GM23338 (cell line): ENCODE data around the gene MAN2A2. TPM values are rescaled to one million over a fixed set of nuclear protein-coding genes. Genes with fewer than 3 reads are reported as not detected.

Experiments used
- ATAC-seq: fragments of 200-7000 bp; cut with Tn5 transposase; 3 replicates; pipeline ENCODE4 v1.9.1; 2020
- DNase-seq: peaks from one replicate; pipeline ENCODE4 v3.0.0-alpha.2; 2015; ENCODE audit warnings: low spot score
- H2AFZ ChIP-seq: fragments of 200-600 bp; sonication (generic); 2 replicates; pipeline ENCODE4 v1.8.0; 2016; ENCODE audit warnings: antibody characterized with exemption, mild to moderate bottlenecking, moderate library complexity
- H3F3A ChIP-seq: fragments of 200-600 bp; sonication (generic); replicated peaks from 2 replicates; pipeline ENCODE4 v1.8.0; 2017; ENCODE audit warnings: antibody characterized with exemption, mixed run types, low read depth
- H3K27ac ChIP-seq: fragments of 200-600 bp; sonication (generic); 2 replicates; pipeline ENCODE4 v1.6.1; 2016; ENCODE audit warnings: low read depth
- H3K27me3 ChIP-seq: fragments of 200-600 bp; sonication (generic); 2 replicates; pipeline ENCODE4 v1.8.0; 2016; ENCODE audit warnings: mild to moderate bottlenecking, mixed run types, moderate library complexity; ENCODE audit not compliant: insufficient read depth
- H3K36me3 ChIP-seq: fragments of 200-600 bp; sonication (generic); 2 replicates; pipeline ENCODE4 v1.8.0; 2016; ENCODE audit warnings: mild to moderate bottlenecking; ENCODE audit not compliant: insufficient read depth
- H3K4me1 ChIP-seq: fragments of 200-600 bp; sonication (generic); 2 replicates; pipeline ENCODE4 v1.8.0; 2016; ENCODE audit warnings: mild to moderate bottlenecking, moderate library complexity; ENCODE audit not compliant: insufficient read depth
- H3K4me2 ChIP-seq: fragments of 200-600 bp; sonication (generic); 2 replicates; pipeline ENCODE4 v1.7.1; 2017; ENCODE audit warnings: mixed run types
- H3K4me3 ChIP-seq: fragments of 200-600 bp; sonication (generic); 2 replicates; pipeline ENCODE4 v1.6.1; 2016; ENCODE audit warnings: mixed run types
- H3K79me2 ChIP-seq: fragments of 200-600 bp; sonication (generic); replicated peaks from 2 replicates; pipeline ENCODE4 v1.8.0; 2017; ENCODE audit warnings: mild to moderate bottlenecking; ENCODE audit not compliant: insufficient read depth
- H3K9me2 ChIP-seq: fragments of 200-600 bp; sonication (generic); 2 replicates; pipeline ENCODE4 v1.8.0; 2017; ENCODE audit not compliant: insufficient read depth
- H4K20me1 ChIP-seq: fragments of 200-600 bp; sonication (generic); replicated peaks from 2 replicates; pipeline ENCODE4 v1.8.0; 2017; ENCODE audit warnings: mild to moderate bottlenecking; ENCODE audit not compliant: insufficient read depth
- H3K27ac Mint-ChIP-seq: 2 replicates; pipeline ENCODE4 v1.8.0; 2020; ENCODE audit warnings: inconsistent platforms, mild to moderate bottlenecking, moderate library complexity, mixed read lengths
- H3K27me3 Mint-ChIP-seq: 3 replicates; pipeline ENCODE4 v1.8.0; 2022; ENCODE audit warnings: low read depth, mild to moderate bottlenecking, moderate library complexity, mixed read lengths, inconsistent platforms; ENCODE audit not compliant: insufficient read depth, poor library complexity
- H3K36me3 Mint-ChIP-seq: 3 replicates; pipeline ENCODE4 v1.8.0; 2021; ENCODE audit warnings: low read depth, mild to moderate bottlenecking, inconsistent platforms, moderate library complexity, mixed read lengths
- H3K4me1 Mint-ChIP-seq: 3 replicates; pipeline ENCODE4 v1.8.0; 2020; ENCODE audit warnings: mild to moderate bottlenecking, inconsistent platforms, mixed read lengths
- H3K4me3 Mint-ChIP-seq: 3 replicates; pipeline ENCODE4 v1.8.0; 2021; ENCODE audit warnings: moderate library complexity, mild to moderate bottlenecking, inconsistent platforms, mixed read lengths
- H3K9me3 Mint-ChIP-seq: 3 replicates; pipeline ENCODE4 v1.8.0; 2020; ENCODE audit warnings: moderate library complexity, mild to moderate bottlenecking, inconsistent platforms, mixed read lengths
- CREB1 ChIP-seq: fragments of 250-450 bp; sonication (Bioruptor Pico); IDR thresholded peaks from 2 replicates; pipeline ENCODE4 v1.5.0; 2020; ENCODE audit warnings: low read depth, mild to moderate bottlenecking, moderate library complexity
- EZH2 ChIP-seq: fragments of 200-600 bp; sonication (generic); IDR thresholded peaks from one replicate; pipeline ENCODE4 v1.8.0; 2017; ENCODE audit warnings: antibody characterized with exemption, mild to moderate bottlenecking, low read depth; ENCODE audit not compliant: unreplicated experiment
- EZH2phosphoT487 ChIP-seq: fragments of 200-600 bp; sonication (generic); IDR thresholded peaks from one replicate; pipeline ENCODE4 v1.8.1; 2018; ENCODE audit warnings: antibody characterized with exemption; ENCODE audit not compliant: unreplicated experiment
- JUNB ChIP-seq: IDR thresholded peaks from one replicate; pipeline ENCODE4 v1.6.1; 2016; ENCODE audit warnings: antibody characterized with exemption; ENCODE audit not compliant: unreplicated experiment
- NANOG ChIP-seq: IDR thresholded peaks from 2 replicates; pipeline ENCODE4 v1.6.1; 2016; ENCODE audit warnings: antibody characterized with exemption, borderline replicate concordance
- POLR2AphosphoS5 ChIP-seq: IDR thresholded peaks from 2 replicates; pipeline ENCODE4 v1.6.1; 2016; ENCODE audit warnings: antibody characterized with exemption, low read depth
- STAT1 ChIP-seq: IDR thresholded peaks from one replicate; pipeline ENCODE4 v1.6.1; 2016; ENCODE audit warnings: antibody characterized with exemption; ENCODE audit not compliant: unreplicated experiment
- ZNF114 ChIP-seq: fragments of 250-450 bp; sonication (Bioruptor Pico); IDR thresholded peaks from 2 replicates; pipeline ENCODE4 v1.5.0; 2020; ENCODE audit warnings: mild to moderate bottlenecking, moderate library complexity
- ZNF331 ChIP-seq: fragments of 250-450 bp; sonication (Bioruptor Pico); IDR thresholded peaks from 2 replicates; pipeline ENCODE4 v1.5.0; 2020; ENCODE audit warnings: low read depth, mild to moderate bottlenecking, moderate library complexity
- polyA plus RNA-seq: library from polyadenylated mRNA; unstranded; fragments of >200 nt; fragmentation: Nextera tagmentation; extraction: Ambion mirVana; gene quantifications from 2 replicates; pipeline ENCODE4 v1.2.1, GENCODE V29; 2016
- total RNA-seq: library from RNA; depleted of rRNA; stranded (reverse); fragments of >200 nt; shearing (Covaris generic); gene quantifications from 2 replicates; pipeline ENCODE4 v1.2.3, GENCODE V29; 2014
- TF ChIP-seq, protein P1 (sequence below), 2 experiments: fragments of 200-600 bp in 1 of 2; sonication (generic) in 1 of 2; conservative IDR thresholded peaks; 2 replicates each; pipeline versions ENCODE4 v1.5.1 to v1.6.1; 2016 to 2017; ENCODE audit warnings: antibody characterized with exemption in 2 of 2, low read depth in 2 of 2, mild to moderate bottlenecking in 2 of 2, moderate library complexity in 1 of 2
- TF ChIP-seq, protein P2 (sequence below): IDR thresholded peaks from 2 replicates; pipeline ENCODE4 v1.6.1; 2016; ENCODE audit warnings: antibody characterized with exemption
- TF ChIP-seq, protein P3 (sequence below): fragments of 250-450 bp; sonication (Bioruptor Pico); IDR thresholded peaks from 2 replicates; pipeline ENCODE4 v1.5.0; 2020; ENCODE audit warnings: mild to moderate bottlenecking, moderate library complexity
- TF ChIP-seq, protein P4 (sequence below): IDR thresholded peaks from one replicate; pipeline ENCODE4 v1.6.1; 2018; ENCODE audit warnings: antibody characterized with exemption; ENCODE audit not compliant: unreplicated experiment

The MAN2A2 gene
- total and polyA plus RNA-seq, 2 experiments from 2014 or later = 8.2 to 17.1 TPM

DNA sequence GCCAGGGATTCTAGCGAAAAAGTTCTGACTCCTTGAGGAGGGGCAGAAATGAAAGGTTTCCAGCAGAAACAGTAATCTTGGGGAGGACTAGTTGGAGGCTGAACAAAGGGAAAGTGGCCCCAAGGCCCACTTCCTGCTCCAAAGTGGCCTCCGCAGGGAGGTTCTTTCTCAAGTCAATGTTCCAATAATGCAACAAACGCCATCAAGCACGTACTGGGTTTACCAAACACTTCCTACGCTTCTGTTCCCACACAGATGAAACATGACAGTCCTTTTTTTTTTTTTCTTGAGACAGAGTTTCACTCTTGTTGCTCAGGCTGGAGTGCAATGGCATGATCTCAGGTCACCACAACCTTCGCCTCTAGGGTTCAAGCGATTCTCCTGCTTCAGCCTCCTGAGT, 42.0 kb downstream of the MAN2A2 start:
- H3K9me2 ChIP-seq = no peaks in the 10 kb centered on the region
- H3K36me3 Mint-ChIP-seq = peaks cover 80% of the 10 kb centered on the region

More for the DNA sequence above, 42.0 kb downstream of the MAN2A2 start:
- Histone ChIP-seq H3K4me2 (no peak overlapping the region), H2AFZ (no peak overlapping the region), H3F3A (no peaks in the 10 kb centered on the region), H3K79me2 (no peaks in the 10 kb centered on the region), H3K27ac (no peak overlapping the region), H3K4me3 (no peak overlapping the region), H3K36me3 (peaks cover 8% of the 10 kb centered on the region), H3K4me1 (no peaks in the 10 kb centered on the region), H3K27me3 (no peaks in the 10 kb centered on the region), H4K20me1 (no peaks in the 10 kb centered on the region; the same call in 1 of the 2 replicates)
- Mint-ChIP-seq H3K27ac (no peak overlapping the region), H3K4me1 (no peaks in the 10 kb centered on the region), H3K27me3 (peaks cover 6% of the 10 kb centered on the region), H3K4me3 (no peak overlapping the region), H3K9me3 (no peaks in the 10 kb centered on the region)
- ATAC-seq (no peak), DNase-seq (no peak)
- TF ChIP-seq, protein P1, sequence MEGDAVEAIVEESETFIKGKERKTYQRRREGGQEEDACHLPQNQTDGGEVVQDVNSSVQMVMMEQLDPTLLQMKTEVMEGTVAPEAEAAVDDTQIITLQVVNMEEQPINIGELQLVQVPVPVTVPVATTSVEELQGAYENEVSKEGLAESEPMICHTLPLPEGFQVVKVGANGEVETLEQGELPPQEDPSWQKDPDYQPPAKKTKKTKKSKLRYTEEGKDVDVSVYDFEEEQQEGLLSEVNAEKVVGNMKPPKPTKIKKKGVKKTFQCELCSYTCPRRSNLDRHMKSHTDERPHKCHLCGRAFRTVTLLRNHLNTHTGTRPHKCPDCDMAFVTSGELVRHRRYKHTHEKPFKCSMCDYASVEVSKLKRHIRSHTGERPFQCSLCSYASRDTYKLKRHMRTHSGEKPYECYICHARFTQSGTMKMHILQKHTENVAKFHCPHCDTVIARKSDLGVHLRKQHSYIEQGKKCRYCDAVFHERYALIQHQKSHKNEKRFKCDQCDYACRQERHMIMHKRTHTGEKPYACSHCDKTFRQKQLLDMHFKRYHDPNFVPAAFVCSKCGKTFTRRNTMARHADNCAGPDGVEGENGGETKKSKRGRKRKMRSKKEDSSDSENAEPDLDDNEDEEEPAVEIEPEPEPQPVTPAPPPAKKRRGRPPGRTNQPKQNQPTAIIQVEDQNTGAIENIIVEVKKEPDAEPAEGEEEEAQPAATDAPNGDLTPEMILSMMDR (conservative IDR thresholded peaks at IDR 0.05; ENCODE audit: low read depth in 2 of 2) = no peak
- TF ChIP-seq, protein P2, sequence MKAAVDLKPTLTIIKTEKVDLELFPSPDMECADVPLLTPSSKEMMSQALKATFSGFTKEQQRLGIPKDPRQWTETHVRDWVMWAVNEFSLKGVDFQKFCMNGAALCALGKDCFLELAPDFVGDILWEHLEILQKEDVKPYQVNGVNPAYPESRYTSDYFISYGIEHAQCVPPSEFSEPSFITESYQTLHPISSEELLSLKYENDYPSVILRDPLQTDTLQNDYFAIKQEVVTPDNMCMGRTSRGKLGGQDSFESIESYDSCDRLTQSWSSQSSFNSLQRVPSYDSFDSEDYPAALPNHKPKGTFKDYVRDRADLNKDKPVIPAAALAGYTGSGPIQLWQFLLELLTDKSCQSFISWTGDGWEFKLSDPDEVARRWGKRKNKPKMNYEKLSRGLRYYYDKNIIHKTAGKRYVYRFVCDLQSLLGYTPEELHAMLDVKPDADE = no peak
- TF ChIP-seq ZNF114 (CRISPR knock-in tag) (no peak), NANOG (no peak), STAT1 (no peak), POLR2AphosphoS5 (no peak), EZH2phosphoT487 (no peak), EZH2 (no peak), JUNB (no peak), CREB1 (CRISPR knock-in tag) (no peak), ZNF331 (CRISPR knock-in tag) (no peak)
- TF ChIP-seq, protein P3, sequence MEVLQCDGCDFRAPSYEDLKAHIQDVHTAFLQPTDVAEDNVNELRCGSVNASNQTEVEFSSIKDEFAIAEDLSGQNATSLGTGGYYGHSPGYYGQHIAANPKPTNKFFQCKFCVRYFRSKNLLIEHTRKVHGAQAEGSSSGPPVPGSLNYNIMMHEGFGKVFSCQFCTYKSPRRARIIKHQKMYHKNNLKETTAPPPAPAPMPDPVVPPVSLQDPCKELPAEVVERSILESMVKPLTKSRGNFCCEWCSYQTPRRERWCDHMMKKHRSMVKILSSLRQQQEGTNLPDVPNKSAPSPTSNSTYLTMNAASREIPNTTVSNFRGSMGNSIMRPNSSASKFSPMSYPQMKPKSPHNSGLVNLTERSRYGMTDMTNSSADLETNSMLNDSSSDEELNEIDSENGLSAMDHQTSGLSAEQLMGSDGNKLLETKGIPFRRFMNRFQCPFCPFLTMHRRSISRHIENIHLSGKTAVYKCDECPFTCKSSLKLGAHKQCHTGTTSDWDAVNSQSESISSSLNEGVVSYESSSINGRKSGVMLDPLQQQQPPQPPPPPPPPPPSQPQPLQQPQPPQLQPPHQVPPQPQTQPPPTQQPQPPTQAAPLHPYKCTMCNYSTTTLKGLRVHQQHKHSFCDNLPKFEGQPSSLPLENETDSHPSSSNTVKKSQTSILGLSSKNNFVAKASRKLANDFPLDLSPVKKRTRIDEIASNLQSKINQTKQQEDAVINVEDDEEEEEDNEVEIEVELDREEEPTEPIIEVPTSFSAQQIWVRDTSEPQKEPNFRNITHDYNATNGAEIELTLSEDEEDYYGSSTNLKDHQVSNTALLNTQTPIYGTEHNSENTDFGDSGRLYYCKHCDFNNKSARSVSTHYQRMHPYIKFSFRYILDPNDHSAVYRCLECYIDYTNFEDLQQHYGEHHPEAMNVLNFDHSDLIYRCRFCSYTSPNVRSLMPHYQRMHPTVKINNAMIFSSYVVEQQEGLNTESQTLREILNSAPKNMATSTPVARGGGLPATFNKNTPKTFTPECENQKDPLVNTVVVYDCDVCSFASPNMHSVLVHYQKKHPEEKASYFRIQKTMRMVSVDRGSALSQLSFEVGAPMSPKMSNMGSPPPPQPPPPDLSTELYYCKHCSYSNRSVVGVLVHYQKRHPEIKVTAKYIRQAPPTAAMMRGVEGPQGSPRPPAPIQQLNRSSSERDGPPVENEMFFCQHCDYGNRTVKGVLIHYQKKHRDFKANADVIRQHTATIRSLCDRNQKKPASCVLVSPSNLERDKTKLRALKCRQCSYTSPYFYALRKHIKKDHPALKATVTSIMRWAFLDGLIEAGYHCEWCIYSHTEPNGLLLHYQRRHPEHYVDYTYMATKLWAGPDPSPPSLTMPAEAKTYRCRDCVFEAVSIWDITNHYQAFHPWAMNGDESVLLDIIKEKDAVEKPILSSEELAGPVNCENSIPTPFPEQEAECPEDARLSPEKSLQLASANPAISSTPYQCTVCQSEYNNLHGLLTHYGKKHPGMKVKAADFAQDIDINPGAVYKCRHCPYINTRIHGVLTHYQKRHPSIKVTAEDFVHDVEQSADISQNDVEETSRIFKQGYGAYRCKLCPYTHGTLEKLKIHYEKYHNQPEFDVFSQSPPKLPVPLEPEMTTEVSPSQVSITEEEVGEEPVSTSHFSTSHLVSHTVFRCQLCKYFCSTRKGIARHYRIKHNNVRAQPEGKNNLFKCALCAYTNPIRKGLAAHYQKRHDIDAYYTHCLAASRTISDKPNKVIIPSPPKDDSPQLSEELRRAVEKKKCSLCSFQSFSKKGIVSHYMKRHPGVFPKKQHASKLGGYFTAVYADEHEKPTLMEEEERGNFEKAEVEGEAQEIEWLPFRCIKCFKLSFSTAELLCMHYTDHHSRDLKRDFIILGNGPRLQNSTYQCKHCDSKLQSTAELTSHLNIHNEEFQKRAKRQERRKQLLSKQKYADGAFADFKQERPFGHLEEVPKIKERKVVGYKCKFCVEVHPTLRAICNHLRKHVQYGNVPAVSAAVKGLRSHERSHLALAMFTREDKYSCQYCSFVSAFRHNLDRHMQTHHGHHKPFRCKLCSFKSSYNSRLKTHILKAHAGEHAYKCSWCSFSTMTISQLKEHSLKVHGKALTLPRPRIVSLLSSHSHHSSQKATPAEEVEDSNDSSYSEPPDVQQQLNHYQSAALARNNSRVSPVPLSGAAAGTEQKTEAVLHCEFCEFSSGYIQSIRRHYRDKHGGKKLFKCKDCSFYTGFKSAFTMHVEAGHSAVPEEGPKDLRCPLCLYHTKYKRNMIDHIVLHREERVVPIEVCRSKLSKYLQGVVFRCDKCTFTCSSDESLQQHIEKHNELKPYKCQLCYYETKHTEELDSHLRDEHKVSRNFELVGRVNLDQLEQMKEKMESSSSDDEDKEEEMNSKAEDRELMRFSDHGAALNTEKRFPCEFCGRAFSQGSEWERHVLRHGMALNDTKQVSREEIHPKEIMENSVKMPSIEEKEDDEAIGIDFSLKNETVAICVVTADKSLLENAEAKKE (CRISPR knock-in tag) = no peak
- TF ChIP-seq, protein P4, sequence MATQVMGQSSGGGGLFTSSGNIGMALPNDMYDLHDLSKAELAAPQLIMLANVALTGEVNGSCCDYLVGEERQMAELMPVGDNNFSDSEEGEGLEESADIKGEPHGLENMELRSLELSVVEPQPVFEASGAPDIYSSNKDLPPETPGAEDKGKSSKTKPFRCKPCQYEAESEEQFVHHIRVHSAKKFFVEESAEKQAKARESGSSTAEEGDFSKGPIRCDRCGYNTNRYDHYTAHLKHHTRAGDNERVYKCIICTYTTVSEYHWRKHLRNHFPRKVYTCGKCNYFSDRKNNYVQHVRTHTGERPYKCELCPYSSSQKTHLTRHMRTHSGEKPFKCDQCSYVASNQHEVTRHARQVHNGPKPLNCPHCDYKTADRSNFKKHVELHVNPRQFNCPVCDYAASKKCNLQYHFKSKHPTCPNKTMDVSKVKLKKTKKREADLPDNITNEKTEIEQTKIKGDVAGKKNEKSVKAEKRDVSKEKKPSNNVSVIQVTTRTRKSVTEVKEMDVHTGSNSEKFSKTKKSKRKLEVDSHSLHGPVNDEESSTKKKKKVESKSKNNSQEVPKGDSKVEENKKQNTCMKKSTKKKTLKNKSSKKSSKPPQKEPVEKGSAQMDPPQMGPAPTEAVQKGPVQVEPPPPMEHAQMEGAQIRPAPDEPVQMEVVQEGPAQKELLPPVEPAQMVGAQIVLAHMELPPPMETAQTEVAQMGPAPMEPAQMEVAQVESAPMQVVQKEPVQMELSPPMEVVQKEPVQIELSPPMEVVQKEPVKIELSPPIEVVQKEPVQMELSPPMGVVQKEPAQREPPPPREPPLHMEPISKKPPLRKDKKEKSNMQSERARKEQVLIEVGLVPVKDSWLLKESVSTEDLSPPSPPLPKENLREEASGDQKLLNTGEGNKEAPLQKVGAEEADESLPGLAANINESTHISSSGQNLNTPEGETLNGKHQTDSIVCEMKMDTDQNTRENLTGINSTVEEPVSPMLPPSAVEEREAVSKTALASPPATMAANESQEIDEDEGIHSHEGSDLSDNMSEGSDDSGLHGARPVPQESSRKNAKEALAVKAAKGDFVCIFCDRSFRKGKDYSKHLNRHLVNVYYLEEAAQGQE = no peak
